CD4-positive, alpha-beta T cell treated with Interleukin-10 for 1 hour (primary cell): ENCODE data around the gene TMEM154.

Experiments used
- DNase-seq: peaks from one replicate; pipeline ENCODE4 v3.0.0-alpha.2; 2020

Gene TMEM154

DNA sequence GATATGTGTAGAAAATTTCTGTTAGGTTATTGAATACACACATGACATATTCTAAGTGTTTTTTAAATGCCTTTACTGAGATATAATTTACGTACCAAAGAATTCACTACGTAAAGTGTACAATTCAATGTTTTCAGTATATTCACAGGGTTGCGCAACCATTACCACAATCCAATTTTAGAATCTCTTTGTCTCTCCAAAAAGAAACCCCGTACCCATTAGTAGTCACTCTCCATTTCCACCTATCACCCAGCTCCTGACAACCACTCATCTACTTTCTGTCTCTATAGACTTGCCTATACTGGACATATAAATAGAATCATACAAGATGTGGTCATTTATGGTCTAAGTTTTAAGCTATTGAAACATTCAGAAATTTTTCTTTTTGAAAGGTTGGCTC is 90.9 kb downstream of the TMEM154 start:
- no peak for DNase-seq

DNA sequence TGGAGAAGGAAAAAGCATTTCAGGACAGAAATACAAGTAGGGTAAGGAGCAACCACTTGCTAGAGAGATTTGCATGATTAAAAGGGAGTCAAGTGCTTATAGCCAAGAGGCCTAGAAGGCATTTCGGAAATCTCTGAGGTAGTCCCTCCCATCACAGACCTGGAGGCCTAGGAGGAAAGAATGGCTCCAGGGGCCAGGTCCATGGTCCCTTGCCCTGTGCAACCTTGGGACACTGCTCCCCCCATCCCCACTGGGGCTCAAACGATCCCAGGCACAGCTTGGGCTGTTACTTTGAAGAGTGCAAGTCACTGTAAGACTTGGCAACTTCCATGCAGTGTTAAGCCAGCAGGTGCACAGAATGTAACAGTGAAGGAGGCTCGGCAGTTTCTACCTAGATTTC is 92.7 kb downstream of the TMEM154 start:
- no peak for DNase-seq

DNA sequence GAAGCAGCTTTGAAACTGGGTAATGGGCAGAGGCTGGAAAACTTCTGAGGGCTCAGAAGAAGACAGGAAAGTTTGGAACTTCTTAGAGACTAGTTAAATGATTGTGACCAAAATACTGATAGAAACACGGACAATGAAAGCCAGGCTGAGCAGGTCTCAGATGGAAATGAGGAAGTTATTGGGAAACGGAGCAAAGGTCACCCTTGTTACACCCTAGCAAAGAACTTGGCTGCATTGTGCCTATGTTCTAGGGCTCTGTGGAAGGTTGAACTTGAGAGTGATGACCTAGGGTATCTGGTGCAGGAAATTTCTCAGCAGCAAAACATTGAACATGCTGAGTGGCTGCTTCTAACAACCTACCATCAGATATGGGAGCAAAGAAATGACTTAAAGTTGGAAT is 93.1 kb downstream of the TMEM154 start:
- DNase-seq = no peak

DNA sequence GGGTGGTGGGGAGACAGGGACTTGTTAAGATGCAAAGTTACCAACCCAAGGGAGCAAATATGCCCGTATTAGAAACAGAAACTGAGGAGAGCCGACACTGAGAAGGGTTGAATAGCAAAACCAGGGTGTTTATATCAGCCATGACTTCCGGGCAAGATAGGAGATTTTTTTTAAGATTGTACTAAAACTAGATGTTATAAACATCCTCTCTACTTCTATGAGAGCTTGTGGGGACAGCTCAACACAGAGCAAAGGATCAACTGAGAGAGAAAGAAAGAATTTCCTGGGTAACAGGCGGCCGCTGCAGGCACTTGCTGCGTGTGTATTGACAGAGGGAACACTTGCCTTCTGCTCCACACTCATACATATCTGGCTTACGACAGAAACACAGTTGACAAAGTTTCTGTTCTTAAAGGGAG is 94.8 kb downstream of the TMEM154 start:
- peak; percentile 34 for DNase-seq

DNA sequence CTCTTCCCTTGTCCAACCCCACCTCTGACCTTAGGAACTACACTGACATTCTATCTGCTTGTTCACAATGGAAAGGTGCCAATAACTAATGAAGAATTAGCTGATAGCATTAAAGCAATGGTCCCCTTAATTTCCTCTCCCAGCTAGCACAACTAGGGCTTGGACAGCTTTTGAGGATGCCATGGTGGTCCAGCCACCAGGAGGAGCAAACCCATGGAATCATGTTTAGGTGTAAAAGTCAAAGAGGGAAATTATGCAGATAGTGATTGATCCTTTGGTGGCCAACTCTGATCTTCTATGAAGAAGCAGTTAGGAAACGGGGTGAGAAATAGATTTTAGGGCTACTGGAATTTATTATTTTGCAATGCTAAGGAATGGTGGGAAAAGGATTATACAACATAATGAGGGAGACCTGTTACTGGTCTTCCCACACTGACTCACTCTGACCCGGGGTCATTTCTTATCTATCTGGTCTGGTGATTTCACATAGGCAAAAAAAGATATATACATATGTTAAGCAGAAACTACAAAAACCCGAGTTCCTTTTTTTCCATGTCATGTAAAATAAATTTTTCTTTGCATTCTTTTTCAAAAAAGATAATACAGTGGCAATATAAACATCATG is 98.1 kb downstream of the TMEM154 start:
- DNase-seq = no peak

DNA sequence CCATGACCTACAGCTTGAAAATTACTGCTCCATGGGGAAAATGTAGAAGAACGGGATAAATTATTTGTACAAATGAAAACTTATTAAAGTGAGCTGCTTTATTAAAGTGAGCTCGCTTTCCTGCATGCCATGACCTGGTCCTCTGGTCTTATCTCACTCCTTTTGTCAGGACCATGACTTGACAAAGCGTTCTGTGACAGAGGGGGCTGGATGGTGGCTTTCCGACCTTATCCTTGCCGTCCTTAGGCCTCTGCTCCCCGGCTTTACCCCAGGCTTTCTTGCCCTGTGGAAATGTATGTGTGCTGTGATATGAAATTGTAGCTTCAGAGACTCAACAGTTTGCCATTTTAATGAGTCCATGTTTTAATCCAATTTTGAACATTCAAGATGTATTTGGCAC is 99.9 kb downstream of the TMEM154 start:
- DNase-seq = no peak

DNA sequence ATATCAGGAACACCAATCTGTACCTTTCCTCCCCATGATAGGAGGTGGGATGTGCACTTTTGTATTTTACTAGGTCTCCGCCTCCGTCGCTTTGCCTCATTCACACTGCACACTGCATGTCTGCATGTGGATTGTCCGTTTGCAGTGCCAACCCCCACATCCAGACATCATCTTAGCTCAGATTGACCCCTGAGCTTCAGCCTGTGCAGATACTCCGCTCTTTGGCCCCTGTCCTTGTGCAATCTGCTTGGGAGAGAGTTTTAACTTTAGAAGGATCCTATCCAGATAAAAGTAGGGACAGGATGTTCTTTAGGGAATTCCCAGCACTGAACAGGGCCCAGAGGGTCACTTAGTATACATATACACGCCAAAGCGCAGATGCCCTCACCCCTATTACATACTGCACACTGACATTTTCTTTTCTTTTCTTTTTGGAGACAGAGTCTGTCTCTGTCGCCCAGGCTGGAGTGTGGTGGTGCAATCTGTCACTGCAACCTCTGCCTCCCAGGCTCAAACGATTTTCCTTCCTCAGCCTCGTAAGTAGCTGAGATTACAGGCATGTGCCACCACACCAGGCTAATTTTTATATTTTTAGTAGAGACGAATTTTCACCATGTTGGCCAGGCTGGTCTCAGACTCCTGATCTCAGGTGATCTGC is 100.6 kb downstream of the TMEM154 start:
- no peak for DNase-seq

DNA sequence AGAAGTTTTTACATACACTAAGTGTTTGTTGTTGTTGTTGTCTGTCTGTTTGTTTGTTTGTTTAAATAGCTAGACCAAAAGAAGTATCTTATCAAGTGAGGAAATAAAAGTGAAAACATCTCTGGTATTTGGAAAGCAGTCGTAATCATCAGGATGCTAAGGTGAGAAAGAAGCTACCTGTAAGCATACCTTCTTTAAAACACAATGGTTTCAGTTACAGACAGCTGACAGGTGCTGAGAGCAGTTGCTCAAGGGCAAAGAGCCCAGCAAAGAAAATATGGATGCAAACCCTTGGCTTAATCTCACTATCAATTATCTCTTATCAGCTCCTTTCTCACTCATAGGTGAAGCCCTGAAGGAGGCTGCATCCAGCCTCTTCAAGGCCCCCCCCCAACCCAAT is 101.1 kb downstream of the TMEM154 start:
- no peak for DNase-seq

DNA sequence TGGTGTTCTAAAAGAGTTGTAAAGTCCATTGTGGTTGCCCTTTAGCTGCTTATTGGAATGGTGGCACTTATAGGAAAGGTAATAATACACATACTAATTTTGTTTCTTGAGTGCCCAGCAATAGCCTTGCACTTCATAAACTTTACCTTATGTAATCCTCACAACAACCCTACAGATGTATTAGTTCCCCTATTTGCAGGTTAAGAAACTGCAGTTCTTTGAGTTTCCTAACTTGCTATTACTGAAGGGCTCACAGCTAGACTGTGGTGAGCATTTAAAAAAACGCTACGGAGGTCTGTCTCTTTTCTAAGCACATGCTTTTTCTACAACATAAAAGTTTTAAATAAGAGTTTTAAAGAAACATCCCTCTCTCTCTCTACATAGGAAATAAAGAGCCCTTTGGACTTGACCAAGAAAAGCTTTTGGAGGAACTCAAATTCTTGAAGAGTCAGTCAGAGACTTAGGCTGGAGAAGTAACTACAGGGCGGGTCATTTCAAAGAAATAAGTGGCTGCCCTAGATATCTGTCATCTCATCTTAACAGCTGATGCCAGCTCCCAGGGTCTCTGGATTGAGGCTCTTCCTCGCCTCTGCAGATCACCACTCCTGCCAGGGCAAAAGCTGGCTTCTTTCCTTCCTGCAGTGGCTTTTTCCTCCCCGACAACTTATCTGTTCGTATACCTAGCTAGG is 101.9 kb downstream of the TMEM154 start:
- no peak for DNase-seq

DNA sequence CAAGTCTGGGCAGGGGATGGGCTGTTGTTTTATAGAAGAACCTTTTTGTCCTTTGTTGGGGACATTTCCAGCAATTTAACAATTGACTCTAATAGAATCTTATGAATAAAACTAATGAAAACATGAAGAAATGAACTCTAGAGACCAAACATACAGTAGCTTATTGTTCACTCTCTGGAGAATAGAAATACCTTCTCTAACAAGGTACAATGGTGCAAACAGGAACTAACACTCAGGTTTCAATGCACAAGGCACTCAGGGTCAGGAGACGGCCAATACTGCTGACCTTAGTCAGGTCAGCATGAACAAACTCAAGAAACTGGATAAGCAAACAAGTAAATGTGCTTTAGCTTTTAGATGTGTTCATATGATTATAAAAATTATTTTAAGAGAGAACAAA is 104.3 kb downstream of the TMEM154 start:
- DNase-seq = no peak

DNA sequence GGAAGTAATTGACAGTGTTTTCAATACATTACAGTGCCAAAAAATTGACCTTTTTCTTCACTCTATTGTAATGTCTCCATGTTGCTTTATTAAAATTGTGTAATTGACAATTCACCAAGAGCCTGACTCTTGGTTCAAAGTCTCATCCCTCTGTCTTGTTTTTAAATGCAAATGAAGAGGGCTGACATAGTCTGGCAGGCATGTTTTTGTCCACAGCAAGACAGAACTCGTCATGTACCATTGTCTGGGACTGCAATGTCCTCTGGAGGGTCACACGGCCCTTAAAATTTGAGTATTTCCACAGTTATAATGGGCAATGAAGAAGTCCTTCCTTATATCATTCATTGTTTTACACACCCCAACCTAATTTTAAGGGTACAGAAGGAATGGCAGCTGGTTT is 105.9 kb downstream of the TMEM154 start:
- no peak for DNase-seq

DNA sequence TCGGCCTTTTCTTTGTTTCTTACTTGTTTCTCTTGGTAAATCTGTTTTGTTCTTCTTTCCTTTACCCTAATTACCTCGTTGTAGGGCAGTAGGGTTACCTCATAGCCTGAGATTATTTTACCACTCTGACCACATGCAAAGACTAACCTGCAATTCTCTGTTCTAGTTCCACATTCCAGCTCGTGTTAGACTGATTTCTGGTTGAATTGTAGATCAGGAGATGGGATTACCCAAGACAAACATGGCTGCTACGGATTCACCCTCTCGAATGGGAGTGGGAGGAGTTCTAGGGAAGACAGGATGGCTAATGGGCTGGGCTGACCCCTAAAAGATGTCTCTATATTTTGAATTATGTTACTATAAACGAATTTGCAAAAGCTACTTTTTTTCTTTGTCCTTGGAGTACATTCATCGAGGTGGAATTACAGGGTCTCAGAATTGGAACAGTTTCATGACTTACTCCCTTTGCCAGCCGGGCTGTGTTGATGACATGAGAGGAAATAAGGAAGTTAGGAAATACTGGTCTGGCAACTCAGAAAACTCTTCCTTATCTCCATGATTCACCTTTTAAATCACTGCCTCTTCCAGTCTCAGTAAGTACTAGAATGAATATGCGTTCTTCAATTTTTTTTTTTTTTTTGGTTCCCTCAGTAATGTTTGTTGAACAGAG is 107.2 kb downstream of the TMEM154 start:
- no peak for DNase-seq

DNA sequence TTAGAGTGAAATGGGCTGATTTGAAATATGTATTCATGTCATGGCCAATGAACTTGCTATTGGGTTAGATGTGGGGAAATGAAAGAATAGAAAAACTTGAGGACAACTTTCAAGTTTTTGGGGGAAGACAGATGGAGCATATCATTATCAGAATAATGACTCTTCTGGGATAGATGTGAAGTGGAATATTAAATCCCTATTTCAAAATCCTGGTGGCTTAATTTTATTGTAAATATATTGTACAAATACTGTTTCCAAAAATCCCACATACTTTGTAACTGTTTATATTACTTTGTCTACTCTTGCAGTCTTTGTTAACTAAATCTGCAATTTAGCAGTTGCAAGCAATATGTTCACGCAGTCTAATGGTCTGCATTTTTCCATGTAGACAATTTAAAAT is 108.0 kb downstream of the TMEM154 start:
- DNase-seq = no peak

DNA sequence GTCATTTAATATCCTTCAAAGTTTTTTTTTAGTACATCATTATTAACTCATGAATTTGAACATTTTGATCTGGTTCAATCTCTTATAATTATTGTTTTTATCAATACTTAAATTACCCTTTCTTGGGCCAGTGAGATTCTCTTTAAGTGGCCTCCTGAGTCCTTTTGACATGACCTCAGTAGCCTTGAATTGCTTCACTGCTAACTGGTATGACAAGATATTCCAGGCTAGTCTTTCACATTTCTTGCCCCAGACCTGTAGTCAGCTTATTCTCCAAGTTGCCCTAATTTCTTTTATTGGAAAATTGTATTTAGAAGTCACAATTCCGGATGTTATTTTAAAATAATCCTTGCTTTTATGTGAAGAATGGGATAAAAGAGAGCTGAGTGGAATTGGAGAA is 108.5 kb downstream of the TMEM154 start:
- DNase-seq = no peak
